ENCODE results near the gene TMA7.

TMA7 gene

DNA sequence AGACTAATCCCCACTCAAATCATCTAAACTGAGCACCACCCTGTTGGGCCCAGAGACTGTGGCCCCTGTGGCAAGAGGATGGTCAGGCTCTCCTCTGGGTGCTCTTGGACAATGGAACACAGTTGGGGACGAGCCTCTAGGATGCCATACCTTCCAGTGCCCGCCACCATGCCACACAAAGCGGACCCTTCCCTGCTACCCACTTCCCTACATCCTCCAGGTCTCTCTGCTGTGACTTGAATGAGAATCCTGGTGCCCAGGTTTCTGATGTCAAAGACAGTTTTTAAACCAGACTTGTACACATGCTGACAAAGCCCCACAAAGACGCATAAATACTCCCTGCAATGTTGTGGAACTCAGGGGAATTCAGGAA is 4.8 kb upstream of the TMA7 start:
- Histone ChIP-seq H3K79me2 (peaks cover 14% of the 10 kb centered on the region), H3K4me2 (ENCODE audit: low read length) (no peak overlapping the region), H3K27me3 (ENCODE audit: control insufficient read depth, insufficient read depth, low read length) (no peaks in the 10 kb centered on the region), H3K9ac (no peak overlapping the region), H3K4me3 (ENCODE audit: low read depth, low read length) (no peak overlapping the region), H2AFZ (no peak overlapping the region), H3K27ac (no peak overlapping the region), H3K4me1 (peaks cover 17% of the 10 kb centered on the region), H3K36me3 (ENCODE audit: control insufficient read depth, insufficient read depth, low read length) (no peaks in the 10 kb centered on the region), H3K9me3 (ENCODE audit: control insufficient read depth, low read length) (no peaks in the 10 kb centered on the region)
- TF ChIP-seq, protein P1, sequence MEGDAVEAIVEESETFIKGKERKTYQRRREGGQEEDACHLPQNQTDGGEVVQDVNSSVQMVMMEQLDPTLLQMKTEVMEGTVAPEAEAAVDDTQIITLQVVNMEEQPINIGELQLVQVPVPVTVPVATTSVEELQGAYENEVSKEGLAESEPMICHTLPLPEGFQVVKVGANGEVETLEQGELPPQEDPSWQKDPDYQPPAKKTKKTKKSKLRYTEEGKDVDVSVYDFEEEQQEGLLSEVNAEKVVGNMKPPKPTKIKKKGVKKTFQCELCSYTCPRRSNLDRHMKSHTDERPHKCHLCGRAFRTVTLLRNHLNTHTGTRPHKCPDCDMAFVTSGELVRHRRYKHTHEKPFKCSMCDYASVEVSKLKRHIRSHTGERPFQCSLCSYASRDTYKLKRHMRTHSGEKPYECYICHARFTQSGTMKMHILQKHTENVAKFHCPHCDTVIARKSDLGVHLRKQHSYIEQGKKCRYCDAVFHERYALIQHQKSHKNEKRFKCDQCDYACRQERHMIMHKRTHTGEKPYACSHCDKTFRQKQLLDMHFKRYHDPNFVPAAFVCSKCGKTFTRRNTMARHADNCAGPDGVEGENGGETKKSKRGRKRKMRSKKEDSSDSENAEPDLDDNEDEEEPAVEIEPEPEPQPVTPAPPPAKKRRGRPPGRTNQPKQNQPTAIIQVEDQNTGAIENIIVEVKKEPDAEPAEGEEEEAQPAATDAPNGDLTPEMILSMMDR (IDR thresholded peaks at IDR 0.05), result no peak

DNA sequence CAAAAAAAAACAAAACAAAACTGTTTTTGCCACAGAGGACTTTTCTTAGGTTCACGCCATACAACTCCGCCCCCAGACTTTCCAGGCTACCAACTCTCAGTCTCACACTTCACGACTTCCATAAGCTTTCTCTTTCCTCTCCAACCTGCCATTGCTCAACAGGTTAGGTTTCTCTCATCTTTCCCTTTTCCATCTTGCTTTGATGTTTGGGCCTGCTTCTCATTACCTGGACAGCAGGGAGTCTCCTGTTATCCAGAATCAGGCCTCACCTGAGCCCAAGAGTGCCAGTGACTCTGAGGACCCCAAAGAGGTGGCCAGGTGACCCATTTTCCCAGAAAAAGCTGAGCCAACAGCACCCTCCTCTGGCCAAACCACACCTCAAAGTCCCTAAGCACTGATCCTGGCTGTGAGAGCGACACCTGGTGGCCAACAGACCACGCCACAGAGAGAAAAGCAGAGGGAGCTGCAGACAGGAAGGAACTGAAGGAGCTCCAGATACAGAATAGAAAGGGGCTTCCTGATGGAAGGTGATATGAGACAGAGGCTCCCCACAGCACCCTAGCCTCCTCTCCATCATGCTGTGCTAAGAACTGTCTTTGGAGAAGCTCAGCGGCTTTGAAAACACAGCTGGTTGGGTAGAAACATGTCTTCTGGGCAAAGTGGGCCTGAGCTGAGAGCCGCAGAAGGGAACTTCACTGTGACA is 4.1 kb upstream of the TMA7 start:
- Histone ChIP-seq H3K27ac (no peak overlapping the region), H3K4me1 (peaks cover 14% of the 10 kb centered on the region)

DNA sequence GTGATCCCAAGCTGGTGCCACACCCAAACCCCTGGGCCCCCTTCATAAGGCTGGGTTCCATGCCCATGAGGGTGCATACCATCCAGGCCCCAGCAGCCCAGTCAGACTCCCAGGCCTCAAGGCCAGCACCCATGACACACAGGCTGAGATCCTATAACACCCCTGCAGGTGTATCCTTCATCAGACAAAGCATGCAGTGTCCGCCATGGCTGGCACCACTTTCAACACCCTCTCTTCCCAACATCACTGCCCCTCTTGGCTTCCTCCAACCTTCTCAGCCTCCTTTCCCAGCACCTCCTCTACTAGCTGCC is 3.6 kb upstream of the TMA7 start:
- Histone ChIP-seq H3K4me3 (ENCODE audit: low read depth, low read length) (no peak overlapping the region), H3K9ac (no peak overlapping the region), H3K27me3 (ENCODE audit: control insufficient read depth, insufficient read depth, low read length) (no peaks in the 10 kb centered on the region), H3K27ac (no peak overlapping the region), H3K79me2 (peaks cover 20% of the 10 kb centered on the region), H3K4me1 (peaks cover 16% of the 10 kb centered on the region), H3K4me2 (ENCODE audit: low read length) (no peak overlapping the region), H3K9me3 (ENCODE audit: control insufficient read depth, low read length) (no peaks in the 10 kb centered on the region), H2AFZ (no peak overlapping the region), H3K36me3 (ENCODE audit: control insufficient read depth, insufficient read depth, low read length) (no peaks in the 10 kb centered on the region)
- TF ChIP-seq, protein P1 (IDR thresholded peaks at IDR 0.05), result no peak

More for the DNA sequence above, 4.1 kb upstream of the TMA7 start:
- Histone ChIP-seq H3K4me3 (ENCODE audit: low read depth, low read length) (no peak overlapping the region), H3K4me2 (ENCODE audit: low read length) (no peak overlapping the region), H2AFZ (peak overlapping the region; percentile 48), H3K79me2 (peaks cover 16% of the 10 kb centered on the region), H3K36me3 (ENCODE audit: control insufficient read depth, insufficient read depth, low read length) (no peaks in the 10 kb centered on the region), H3K9ac (no peak overlapping the region), H3K27me3 (ENCODE audit: control insufficient read depth, insufficient read depth, low read length) (no peaks in the 10 kb centered on the region), H3K9me3 (ENCODE audit: control insufficient read depth, low read length) (no peaks in the 10 kb centered on the region)
- TF ChIP-seq, protein P1 (IDR thresholded peaks at IDR 0.05), result peak; percentile 100

DNA sequence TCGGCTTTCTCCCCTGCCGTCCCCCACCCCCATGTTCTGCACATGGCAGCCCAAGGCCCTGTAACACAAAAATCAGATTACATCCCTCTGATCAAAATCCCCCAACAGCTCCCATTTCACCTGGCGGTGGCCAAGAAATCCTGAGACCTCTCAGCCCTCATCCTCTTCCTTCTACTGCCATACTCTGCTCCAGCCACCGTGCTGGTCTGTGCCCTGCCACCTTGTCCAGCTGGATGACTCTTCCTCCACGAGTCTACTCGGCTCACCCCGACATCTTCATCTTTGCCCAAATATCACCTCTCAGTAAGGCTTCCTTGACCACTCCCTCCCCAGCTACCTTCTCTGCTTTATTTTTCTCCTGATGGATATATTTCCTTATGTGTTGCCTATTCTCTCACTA is 3.2 kb upstream of the TMA7 start:
- no peaks in the 10 kb centered on the region for H3K9me3 ChIP-seq (ENCODE audit: control insufficient read depth, low read length)
- H3K9ac ChIP-seq, result no peak overlapping the region
- H3K27me3 ChIP-seq (ENCODE audit: control insufficient read depth, insufficient read depth, low read length), result no peaks in the 10 kb centered on the region
- H3K4me2 ChIP-seq (ENCODE audit: low read length), result no peak overlapping the region
- TF ChIP-seq, protein P1 (IDR thresholded peaks at IDR 0.05), result no peak
- H3K79me2 ChIP-seq, result peaks cover 24% of the 10 kb centered on the region
- H3K36me3 ChIP-seq (ENCODE audit: control insufficient read depth, insufficient read depth, low read length), result no peaks in the 10 kb centered on the region
- no peak overlapping the region for H3K4me3 ChIP-seq (ENCODE audit: low read depth, low read length)
- no peak overlapping the region for H3K27ac ChIP-seq
- H3K4me1 ChIP-seq, result peaks cover 16% of the 10 kb centered on the region
- H2AFZ ChIP-seq, result no peak overlapping the region

DNA sequence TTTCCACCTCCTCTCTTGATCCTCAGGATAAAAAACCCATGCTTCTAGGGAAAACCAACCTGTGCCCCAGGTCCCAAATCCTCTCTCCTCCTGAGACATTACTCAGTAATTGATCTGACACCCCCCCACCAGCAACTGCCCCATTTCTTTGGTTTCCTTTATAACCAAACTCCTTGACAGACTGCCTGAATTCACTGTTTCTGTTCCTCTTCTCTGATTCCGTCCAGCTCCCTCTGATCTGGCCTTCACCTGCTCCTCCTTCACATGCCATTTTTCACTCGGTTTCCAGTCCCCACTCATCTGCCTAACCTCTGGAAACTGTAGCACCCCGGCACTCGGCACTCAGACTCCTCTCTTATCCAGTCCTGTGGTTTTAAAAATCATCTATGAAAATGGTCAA is 2.2 kb upstream of the TMA7 start:
- Histone ChIP-seq H3K9me3 (ENCODE audit: control insufficient read depth, low read length) (no peaks in the 10 kb centered on the region), H3K79me2 (peaks cover 24% of the 10 kb centered on the region), H2AFZ (no peak overlapping the region), H3K4me2 (ENCODE audit: low read length) (no peak overlapping the region), H3K4me3 (ENCODE audit: low read depth, low read length) (no peak overlapping the region), H3K27ac (no peak overlapping the region), H3K27me3 (ENCODE audit: control insufficient read depth, insufficient read depth, low read length) (no peaks in the 10 kb centered on the region), H3K36me3 (ENCODE audit: control insufficient read depth, insufficient read depth, low read length) (no peaks in the 10 kb centered on the region), H3K9ac (no peak overlapping the region), H3K4me1 (peaks cover 16% of the 10 kb centered on the region)
- TF ChIP-seq, protein P1 (IDR thresholded peaks at IDR 0.05), result no peak

Measured in parathyroid adenoma (tissue), 2 donors.